ENCODE results near the gene VSIG1.

Gene VSIG1

DNA sequence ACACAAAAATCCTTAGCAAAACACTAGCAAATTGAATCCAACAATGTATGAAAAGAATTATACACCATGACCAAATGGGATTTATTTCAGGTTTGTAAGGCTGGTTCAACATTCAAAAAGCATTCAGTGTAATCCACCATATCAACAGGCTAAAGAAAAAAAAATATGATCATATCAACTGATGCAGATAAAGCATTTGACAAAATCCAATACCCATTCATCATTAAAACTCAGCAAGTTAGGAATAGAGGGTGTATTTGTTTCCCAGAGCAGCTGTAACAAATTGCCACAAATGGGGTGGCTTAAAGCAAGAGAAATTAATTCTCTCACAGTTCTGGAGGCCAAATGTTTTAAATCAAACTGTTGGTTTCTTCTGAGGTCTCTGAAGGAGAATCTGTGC, 10.7 kb downstream of the VSIG1 start:
- in situ Hi-C loops (cut with HindIII; ENCODE audit: low sequenced_read_pairs), result no loop called here
- no peak for DNase-seq (ENCODE audit: low read depth, low spot score)
- TF ChIP-seq, protein P1, sequence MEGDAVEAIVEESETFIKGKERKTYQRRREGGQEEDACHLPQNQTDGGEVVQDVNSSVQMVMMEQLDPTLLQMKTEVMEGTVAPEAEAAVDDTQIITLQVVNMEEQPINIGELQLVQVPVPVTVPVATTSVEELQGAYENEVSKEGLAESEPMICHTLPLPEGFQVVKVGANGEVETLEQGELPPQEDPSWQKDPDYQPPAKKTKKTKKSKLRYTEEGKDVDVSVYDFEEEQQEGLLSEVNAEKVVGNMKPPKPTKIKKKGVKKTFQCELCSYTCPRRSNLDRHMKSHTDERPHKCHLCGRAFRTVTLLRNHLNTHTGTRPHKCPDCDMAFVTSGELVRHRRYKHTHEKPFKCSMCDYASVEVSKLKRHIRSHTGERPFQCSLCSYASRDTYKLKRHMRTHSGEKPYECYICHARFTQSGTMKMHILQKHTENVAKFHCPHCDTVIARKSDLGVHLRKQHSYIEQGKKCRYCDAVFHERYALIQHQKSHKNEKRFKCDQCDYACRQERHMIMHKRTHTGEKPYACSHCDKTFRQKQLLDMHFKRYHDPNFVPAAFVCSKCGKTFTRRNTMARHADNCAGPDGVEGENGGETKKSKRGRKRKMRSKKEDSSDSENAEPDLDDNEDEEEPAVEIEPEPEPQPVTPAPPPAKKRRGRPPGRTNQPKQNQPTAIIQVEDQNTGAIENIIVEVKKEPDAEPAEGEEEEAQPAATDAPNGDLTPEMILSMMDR (IDR thresholded peaks at IDR 0.05; ENCODE audit: low read depth, low read length), result no peak
- no peak overlapping the region for H3K4me3 ChIP-seq (ENCODE audit: low read depth, low read length)

- in situ Hi-C loops (cut with HindIII; ENCODE audit: low sequenced_read_pairs), result no loop called here
- TF ChIP-seq, protein P1 (IDR thresholded peaks at IDR 0.05; ENCODE audit: low read depth, low read length), result no peak
- no peak overlapping the region for H3K4me3 ChIP-seq (ENCODE audit: low read depth, low read length)
- no peak for DNase-seq (ENCODE audit: low read depth, low spot score)
Observed at GRCh38 chrX:108059801-108060200, 14.9 kb downstream of the VSIG1 start.

DNA sequence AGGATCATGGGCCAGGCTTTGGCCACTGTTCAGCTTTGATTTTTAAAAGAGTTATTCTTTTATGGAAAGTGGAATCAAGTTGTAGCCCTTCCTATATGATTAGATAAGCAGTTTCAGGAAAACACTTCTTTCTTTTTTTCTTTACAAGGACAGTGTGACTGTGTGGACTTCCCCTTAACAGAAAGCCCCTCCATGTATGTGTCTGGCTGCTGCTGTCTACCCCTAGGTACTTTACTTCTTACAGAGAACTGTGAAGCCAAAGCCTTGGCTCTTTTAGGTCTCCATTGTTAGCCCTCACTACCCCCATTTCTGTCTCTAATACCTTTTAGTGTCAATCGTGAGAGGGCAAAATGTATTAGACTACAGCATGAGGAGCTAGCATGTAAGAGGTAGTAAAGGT, 19.1 kb downstream of the VSIG1 start:
- DNase-seq (ENCODE audit: low read depth, low spot score), result no peak
- TF ChIP-seq, protein P1 (IDR thresholded peaks at IDR 0.05; ENCODE audit: low read depth, low read length), result no peak
- in situ Hi-C loops (cut with HindIII; ENCODE audit: low sequenced_read_pairs), result no loop called here

DNA sequence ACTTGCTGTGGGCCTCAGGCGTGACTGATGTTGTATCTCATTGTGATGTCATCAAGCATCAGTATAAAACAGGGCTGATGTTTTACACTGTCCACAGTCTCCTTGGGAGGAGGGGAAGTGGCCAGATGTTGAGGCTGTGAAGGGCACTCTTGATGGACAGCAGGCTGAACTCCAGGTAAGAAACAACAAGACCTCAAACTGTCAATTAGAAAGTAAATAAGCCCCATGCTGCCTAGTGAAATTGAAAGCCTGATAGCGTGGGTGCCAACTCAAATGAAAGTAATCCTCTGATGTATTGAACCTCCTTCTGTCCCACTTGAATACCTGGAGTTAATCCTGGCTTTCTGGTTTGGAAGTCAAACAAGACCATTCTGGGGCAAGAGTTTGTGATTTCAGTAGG, 19.7 kb downstream of the VSIG1 start:
- in situ Hi-C loops (cut with HindIII; ENCODE audit: low sequenced_read_pairs), result no loop called here
- no peak for DNase-seq (ENCODE audit: low read depth, low spot score)
- TF ChIP-seq, protein P1 (IDR thresholded peaks at IDR 0.05; ENCODE audit: low read depth, low read length), result no peak
- H3K4me3 ChIP-seq (ENCODE audit: low read depth, low read length), result no peak overlapping the region

More for the DNA sequence above, 19.1 kb downstream of the VSIG1 start:
- no peak overlapping the region for H3K4me3 ChIP-seq (ENCODE audit: low read depth, low read length)

DNA sequence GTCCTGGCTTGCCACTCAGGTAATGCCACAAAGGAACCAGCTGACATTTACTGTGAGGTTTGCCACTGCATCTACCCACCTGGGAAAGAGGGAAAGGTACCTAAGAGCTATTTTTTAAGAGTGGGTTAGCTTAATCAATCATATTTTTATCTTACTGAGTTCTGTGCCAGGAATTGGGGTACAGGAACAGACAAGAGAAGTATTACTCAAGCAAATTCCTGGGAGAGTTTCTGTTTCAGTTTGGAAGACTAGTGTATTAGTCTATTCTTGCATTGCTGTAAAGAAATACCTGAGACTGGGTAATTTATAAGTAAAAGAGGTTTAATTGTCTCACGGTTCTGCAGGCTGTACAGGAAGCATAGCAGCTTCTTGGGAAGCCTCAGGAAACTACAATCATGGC, 23.3 kb downstream of the VSIG1 start:
- H3K4me3 ChIP-seq (ENCODE audit: low read depth, low read length), result no peak overlapping the region
- TF ChIP-seq, protein P1 (IDR thresholded peaks at IDR 0.05; ENCODE audit: low read depth, low read length), result no peak
- in situ Hi-C loops (cut with HindIII; ENCODE audit: low sequenced_read_pairs), result no loop called here

DNA sequence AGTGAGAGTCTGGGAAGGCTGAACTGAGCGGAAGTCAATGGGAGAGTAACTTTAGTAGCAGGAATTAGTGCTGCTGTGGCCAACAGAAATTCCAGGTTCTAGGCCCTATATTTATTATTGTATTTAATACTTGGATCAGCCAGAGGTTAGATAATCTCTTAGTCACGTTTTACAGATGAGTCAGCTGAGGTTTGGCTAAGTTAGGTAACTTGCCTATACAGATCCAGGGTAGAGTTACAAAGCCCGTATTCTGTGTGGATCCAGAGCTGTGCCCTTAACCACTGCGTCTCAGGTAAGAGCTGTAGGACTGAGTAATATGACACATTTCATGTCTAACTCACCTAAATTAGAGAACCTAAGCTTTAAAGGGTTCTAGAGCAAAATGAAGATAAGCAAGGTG, 26.0 kb downstream of the VSIG1 start:
- in situ Hi-C loops (cut with HindIII; ENCODE audit: low sequenced_read_pairs), result no loop called here
- TF ChIP-seq, protein P1 (IDR thresholded peaks at IDR 0.05; ENCODE audit: low read depth, low read length), result no peak
- DNase-seq (ENCODE audit: low read depth, low spot score), result peak; percentile 66
- no peak overlapping the region for H3K4me3 ChIP-seq (ENCODE audit: low read depth, low read length)

More for the DNA sequence above, 23.3 kb downstream of the VSIG1 start:
- DNase-seq (ENCODE audit: low read depth, low spot score), result no peak

DNA sequence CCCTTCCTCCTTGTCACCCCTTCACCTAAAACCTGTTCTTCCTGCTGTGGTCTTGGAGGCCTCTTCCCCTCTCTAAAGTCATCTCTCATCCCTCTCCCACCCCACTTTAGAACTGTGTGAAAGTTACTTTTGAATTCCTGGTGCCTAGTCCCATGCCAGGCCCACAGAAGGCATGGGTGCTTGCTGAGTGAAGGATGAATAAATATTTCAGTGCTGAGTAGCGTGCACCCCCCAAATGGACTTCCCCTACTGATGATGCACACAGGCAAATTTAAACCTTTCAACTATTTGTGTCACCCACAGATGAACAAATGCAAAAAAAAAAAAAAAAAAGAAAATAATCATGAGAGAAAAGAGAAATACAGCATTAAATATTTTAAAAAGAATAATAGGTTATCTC, 26.7 kb downstream of the VSIG1 start:
- H3K4me3 ChIP-seq (ENCODE audit: low read depth, low read length), result no peak overlapping the region
- no peak for DNase-seq (ENCODE audit: low read depth, low spot score)
- TF ChIP-seq, protein P1 (IDR thresholded peaks at IDR 0.05; ENCODE audit: low read depth, low read length), result no peak
- in situ Hi-C loops (cut with HindIII; ENCODE audit: low sequenced_read_pairs), result no loop called here

All from astrocyte of the spinal cord (primary cell).